Measurements from ENCODE around the gene CERS5.

- TF ChIP-seq POLR2AphosphoS5 (IDR thresholded peaks at IDR 0.05; ENCODE audit: borderline replicate concordance, low read depth, low read length): no peak
- TF ChIP-seq EZH2 (IDR thresholded peaks at IDR 0.05): no peak
- TF ChIP-seq FOXP2 (optimal IDR thresholded peaks at IDR 0.05; ENCODE audit: control extremely low read depth, extremely low read length, insufficient read depth): no peak
These were observed 8.0 kb upstream of the CERS5 start for GRCh38 chr12:50174971-50175715.

Measured in SK-N-MC (cell line).